Measurements from ENCODE around the gene RIC3. TPM values are rescaled to one million over a fixed set of nuclear protein-coding genes. Genes with fewer than 3 reads are reported as not detected.

RIC3 gene
- total RNA-seq, 4 donors from 2014 or later: 2.2 to 7.1 (median 4.1) TPM

GRCh38 chr11:8075119-8075726 is 93.6 kb downstream of the RIC3 start:
- Histone ChIP-seq H3K36me3 (no peaks in the 10 kb centered on the region), H3K4me1 (no peaks in the 10 kb centered on the region), H3K9me3 (no peaks in the 10 kb centered on the region), H3K27ac (no peak overlapping the region), H3K4me3 (no peak overlapping the region), H3K27me3 (no peaks in the 10 kb centered on the region)
- DNase-seq (no peak), ATAC-seq (no peak)
- no peak for TF ChIP-seq POLR2A (IDR thresholded peaks at IDR 0.05)
- no peak for TF ChIP-seq CTCF (IDR thresholded peaks at IDR 0.05 in 4 of 5, conservative IDR thresholded peaks at IDR 0.05 in 1 of 5)
- in situ Hi-C loops (cut with MboI; ENCODE audit: low sequenced_read_pairs in 4 of 4) (no loop called here), intact Hi-C loops (cut with DNase I; ENCODE audit: low total_unique reads) (loop anchor here (2.0 kb wide), 1 partner anchor 20 kb away; no protein-coding TSS in a partner anchor)

GRCh38 chr11:8071616-8072581 is 96.9 kb downstream of the RIC3 start:
- H3K36me3 ChIP-seq: no peaks in the 10 kb centered on the region
- peak in 1 of 2 donors; percentile 6 for DNase-seq
- no peaks in the 10 kb centered on the region for H3K9me3 ChIP-seq
- intact Hi-C loops (cut with DNase I; ENCODE audit: low total_unique reads) (no loop called here), in situ Hi-C loops (cut with MboI; ENCODE audit: low sequenced_read_pairs in 4 of 4) (no loop called here)
- no peak overlapping the region for H3K4me3 ChIP-seq
- no peaks in the 10 kb centered on the region for H3K27me3 ChIP-seq
- ATAC-seq: no peak
- H3K4me1 ChIP-seq: peaks cover 13 to 15% of the 10 kb centered on the region in 2 donors
- H3K27ac ChIP-seq: no peak overlapping the region
- no peak for TF ChIP-seq POLR2A (IDR thresholded peaks at IDR 0.05)
- no peak for TF ChIP-seq CTCF (IDR thresholded peaks at IDR 0.05 in 4 of 5, conservative IDR thresholded peaks at IDR 0.05 in 1 of 5)

- Histone ChIP-seq H3K9me3 (no peaks in the 10 kb centered on the region), H3K4me3 (no peak overlapping the region), H3K4me1 (peaks cover 13 to 15% of the 10 kb centered on the region in 2 donors), H3K27me3 (no peaks in the 10 kb centered on the region), H3K27ac (no peak overlapping the region), H3K36me3 (no peaks in the 10 kb centered on the region)
- TF ChIP-seq CTCF (IDR thresholded peaks at IDR 0.05 in 4 of 5, conservative IDR thresholded peaks at IDR 0.05 in 1 of 5) (peak in 3 of 5 experiments; percentile 5 to 29 (median 11)), POLR2A (IDR thresholded peaks at IDR 0.05) (no peak)
- intact Hi-C loops (cut with DNase I; ENCODE audit: low total_unique reads) (loop anchor here (1.0 kb wide), 1 partner anchor 37 kb away; no protein-coding TSS in a partner anchor), in situ Hi-C loops (cut with MboI; ENCODE audit: low sequenced_read_pairs in 4 of 4) (no loop called here)
- ATAC-seq (peak in 1 of 2 donors; percentile 45), DNase-seq (no peak)
Measured at GRCh38 chr11:8070417-8071115, 98.3 kb downstream of the RIC3 start.

- in situ Hi-C loops (cut with MboI; ENCODE audit: low sequenced_read_pairs in 4 of 4): no loop called here
- ATAC-seq: no peak
Measured at GRCh38 chr11:8069771-8070170, 99.1 kb downstream of the RIC3 start.

More at GRCh38 chr11:8069771-8070170, 99.1 kb downstream of the RIC3 start:
- DNase-seq: no peak
- TF ChIP-seq CTCF (IDR thresholded peaks at IDR 0.05 in 4 of 5, conservative IDR thresholded peaks at IDR 0.05 in 1 of 5) (no peak), POLR2A (IDR thresholded peaks at IDR 0.05) (no peak)
- intact Hi-C loops (cut with DNase I; ENCODE audit: low total_unique reads): loop anchor here (1.0 kb wide), 1 partner anchor 36 kb away; no protein-coding TSS in a partner anchor
- Histone ChIP-seq H3K36me3 (no peaks in the 10 kb centered on the region), H3K9me3 (no peaks in the 10 kb centered on the region), H3K27me3 (no peaks in the 10 kb centered on the region), H3K27ac (peak overlapping the region in 2 of 4 donors; percentile 53 to 61), H3K4me1 (peaks cover 13 to 15% of the 10 kb centered on the region in 2 donors), H3K4me3 (no peak overlapping the region)

Data from gastrocnemius medialis (tissue), 4 donors.